Upper lobe of left lung (tissue), 4 donors: ENCODE measurements around the gene MRPL58.

Experiments
- POLR2A ChIP-seq, 4 donors: fragments of 450-650 bp; IDR thresholded peaks; one replicate each; pipeline ENCODE4 v1.5.1; 2016 to 2017; ENCODE audit warnings: antibody characterized with exemption in 4 of 4, mild to moderate bottlenecking in 2 of 4
- TF ChIP-seq, protein P1 (sequence below), 6 experiments: fragments of 450-650 bp in 4 of 6; fragments of 200-600 bp in 2 of 6; sonication (generic) in 2 of 6; IDR thresholded peaks; one replicate each; pipeline ENCODE4 v1.5.1; 2016 to 2019; ENCODE audit warnings: antibody characterized with exemption in 6 of 6

GRCh38 chr17:74981979-74982662 is 30.3 kb upstream of the MRPL58 start:
- TF ChIP-seq, protein P1, sequence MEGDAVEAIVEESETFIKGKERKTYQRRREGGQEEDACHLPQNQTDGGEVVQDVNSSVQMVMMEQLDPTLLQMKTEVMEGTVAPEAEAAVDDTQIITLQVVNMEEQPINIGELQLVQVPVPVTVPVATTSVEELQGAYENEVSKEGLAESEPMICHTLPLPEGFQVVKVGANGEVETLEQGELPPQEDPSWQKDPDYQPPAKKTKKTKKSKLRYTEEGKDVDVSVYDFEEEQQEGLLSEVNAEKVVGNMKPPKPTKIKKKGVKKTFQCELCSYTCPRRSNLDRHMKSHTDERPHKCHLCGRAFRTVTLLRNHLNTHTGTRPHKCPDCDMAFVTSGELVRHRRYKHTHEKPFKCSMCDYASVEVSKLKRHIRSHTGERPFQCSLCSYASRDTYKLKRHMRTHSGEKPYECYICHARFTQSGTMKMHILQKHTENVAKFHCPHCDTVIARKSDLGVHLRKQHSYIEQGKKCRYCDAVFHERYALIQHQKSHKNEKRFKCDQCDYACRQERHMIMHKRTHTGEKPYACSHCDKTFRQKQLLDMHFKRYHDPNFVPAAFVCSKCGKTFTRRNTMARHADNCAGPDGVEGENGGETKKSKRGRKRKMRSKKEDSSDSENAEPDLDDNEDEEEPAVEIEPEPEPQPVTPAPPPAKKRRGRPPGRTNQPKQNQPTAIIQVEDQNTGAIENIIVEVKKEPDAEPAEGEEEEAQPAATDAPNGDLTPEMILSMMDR (IDR thresholded peaks at IDR 0.05) = peak in 5 of 6 experiments; percentile 20 to 65 (median 43)
- TF ChIP-seq POLR2A (IDR thresholded peaks at IDR 0.05) = peak in 3 of 4 donors; percentile 76 to 85 (median 78)
